ENCODE results near the gene FOXP1.

DNA sequence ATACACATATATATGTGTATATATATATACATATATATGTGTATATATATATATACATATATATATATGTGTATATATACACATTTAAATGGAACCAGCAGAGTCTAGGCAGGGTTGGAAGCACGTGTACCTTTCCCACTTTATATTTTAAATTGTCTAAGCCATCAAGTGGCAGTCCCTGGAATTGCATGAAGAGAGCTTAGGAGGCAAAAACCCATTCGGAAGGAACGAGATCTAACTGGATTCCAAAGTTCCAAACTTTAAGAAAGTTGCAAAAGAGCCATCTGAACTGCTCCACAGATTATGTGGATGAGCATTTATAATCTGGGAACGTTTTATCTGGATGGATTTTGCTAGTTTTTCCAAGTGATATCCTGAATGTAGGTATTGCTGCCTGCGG lies 186.5 kb downstream of the FOXP1 start:
- TF ChIP-seq, protein P1, sequence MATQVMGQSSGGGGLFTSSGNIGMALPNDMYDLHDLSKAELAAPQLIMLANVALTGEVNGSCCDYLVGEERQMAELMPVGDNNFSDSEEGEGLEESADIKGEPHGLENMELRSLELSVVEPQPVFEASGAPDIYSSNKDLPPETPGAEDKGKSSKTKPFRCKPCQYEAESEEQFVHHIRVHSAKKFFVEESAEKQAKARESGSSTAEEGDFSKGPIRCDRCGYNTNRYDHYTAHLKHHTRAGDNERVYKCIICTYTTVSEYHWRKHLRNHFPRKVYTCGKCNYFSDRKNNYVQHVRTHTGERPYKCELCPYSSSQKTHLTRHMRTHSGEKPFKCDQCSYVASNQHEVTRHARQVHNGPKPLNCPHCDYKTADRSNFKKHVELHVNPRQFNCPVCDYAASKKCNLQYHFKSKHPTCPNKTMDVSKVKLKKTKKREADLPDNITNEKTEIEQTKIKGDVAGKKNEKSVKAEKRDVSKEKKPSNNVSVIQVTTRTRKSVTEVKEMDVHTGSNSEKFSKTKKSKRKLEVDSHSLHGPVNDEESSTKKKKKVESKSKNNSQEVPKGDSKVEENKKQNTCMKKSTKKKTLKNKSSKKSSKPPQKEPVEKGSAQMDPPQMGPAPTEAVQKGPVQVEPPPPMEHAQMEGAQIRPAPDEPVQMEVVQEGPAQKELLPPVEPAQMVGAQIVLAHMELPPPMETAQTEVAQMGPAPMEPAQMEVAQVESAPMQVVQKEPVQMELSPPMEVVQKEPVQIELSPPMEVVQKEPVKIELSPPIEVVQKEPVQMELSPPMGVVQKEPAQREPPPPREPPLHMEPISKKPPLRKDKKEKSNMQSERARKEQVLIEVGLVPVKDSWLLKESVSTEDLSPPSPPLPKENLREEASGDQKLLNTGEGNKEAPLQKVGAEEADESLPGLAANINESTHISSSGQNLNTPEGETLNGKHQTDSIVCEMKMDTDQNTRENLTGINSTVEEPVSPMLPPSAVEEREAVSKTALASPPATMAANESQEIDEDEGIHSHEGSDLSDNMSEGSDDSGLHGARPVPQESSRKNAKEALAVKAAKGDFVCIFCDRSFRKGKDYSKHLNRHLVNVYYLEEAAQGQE (IDR thresholded peaks at IDR 0.05; ENCODE audit: insufficient read depth in 1 of 2, low read depth in 2 of 2, low read length in 2 of 2): no peak
- TF ChIP-seq POLR2AphosphoS5 (IDR thresholded peaks at IDR 0.05; ENCODE audit: low read depth, low read length) (no peak), SIN3A (IDR thresholded peaks at IDR 0.05; ENCODE audit: borderline replicate concordance, insufficient read depth, low read length) (no peak), TAF1 (IDR thresholded peaks at IDR 0.05; ENCODE audit: borderline replicate concordance, insufficient read depth, low read length) (no peak)
